ENCODE data around the gene SLC30A1.

DNA sequence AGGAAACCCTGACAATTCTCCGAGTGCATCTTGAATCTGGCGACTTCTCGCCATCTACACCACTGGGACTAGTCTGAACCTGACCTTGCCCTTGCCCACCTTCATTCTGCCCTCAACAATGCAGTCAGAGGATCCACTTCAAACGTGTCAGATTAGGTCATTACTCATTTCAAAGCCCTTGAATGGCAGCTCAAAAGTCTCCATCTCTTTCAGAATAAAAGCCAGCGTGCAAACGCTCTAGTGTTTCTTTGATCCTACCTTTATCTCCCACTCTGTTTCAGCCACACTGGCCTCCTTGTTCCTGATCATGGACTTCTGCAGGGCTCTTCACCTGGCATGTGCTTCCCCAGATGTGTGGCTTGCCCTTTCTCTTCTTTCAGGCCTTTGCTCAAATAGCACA, 31.3 kb downstream of the SLC30A1 start:
- TF ChIP-seq RAD21 (IDR thresholded peaks at IDR 0.05; ENCODE audit: low read depth) (no peak), CEBPB (IDR thresholded peaks at IDR 0.05) (no peak), NFIC (IDR thresholded peaks at IDR 0.05) (no peak), TEAD4 (IDR thresholded peaks at IDR 0.05) (no peak), EP300 (IDR thresholded peaks at IDR 0.05; ENCODE audit: borderline replicate concordance) (no peak), TAF1 (IDR thresholded peaks at IDR 0.05; ENCODE audit: low read depth) (no peak), CREB1 (IDR thresholded peaks at IDR 0.05; ENCODE audit: low read depth) (no peak)
- TF ChIP-seq, protein P1, sequence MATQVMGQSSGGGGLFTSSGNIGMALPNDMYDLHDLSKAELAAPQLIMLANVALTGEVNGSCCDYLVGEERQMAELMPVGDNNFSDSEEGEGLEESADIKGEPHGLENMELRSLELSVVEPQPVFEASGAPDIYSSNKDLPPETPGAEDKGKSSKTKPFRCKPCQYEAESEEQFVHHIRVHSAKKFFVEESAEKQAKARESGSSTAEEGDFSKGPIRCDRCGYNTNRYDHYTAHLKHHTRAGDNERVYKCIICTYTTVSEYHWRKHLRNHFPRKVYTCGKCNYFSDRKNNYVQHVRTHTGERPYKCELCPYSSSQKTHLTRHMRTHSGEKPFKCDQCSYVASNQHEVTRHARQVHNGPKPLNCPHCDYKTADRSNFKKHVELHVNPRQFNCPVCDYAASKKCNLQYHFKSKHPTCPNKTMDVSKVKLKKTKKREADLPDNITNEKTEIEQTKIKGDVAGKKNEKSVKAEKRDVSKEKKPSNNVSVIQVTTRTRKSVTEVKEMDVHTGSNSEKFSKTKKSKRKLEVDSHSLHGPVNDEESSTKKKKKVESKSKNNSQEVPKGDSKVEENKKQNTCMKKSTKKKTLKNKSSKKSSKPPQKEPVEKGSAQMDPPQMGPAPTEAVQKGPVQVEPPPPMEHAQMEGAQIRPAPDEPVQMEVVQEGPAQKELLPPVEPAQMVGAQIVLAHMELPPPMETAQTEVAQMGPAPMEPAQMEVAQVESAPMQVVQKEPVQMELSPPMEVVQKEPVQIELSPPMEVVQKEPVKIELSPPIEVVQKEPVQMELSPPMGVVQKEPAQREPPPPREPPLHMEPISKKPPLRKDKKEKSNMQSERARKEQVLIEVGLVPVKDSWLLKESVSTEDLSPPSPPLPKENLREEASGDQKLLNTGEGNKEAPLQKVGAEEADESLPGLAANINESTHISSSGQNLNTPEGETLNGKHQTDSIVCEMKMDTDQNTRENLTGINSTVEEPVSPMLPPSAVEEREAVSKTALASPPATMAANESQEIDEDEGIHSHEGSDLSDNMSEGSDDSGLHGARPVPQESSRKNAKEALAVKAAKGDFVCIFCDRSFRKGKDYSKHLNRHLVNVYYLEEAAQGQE (IDR thresholded peaks at IDR 0.05; ENCODE audit: low read depth): no peak
- TF ChIP-seq, protein P2, sequence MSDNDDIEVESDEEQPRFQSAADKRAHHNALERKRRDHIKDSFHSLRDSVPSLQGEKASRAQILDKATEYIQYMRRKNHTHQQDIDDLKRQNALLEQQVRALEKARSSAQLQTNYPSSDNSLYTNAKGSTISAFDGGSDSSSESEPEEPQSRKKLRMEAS (IDR thresholded peaks at IDR 0.05): no peak
- TF ChIP-seq, protein P3, sequence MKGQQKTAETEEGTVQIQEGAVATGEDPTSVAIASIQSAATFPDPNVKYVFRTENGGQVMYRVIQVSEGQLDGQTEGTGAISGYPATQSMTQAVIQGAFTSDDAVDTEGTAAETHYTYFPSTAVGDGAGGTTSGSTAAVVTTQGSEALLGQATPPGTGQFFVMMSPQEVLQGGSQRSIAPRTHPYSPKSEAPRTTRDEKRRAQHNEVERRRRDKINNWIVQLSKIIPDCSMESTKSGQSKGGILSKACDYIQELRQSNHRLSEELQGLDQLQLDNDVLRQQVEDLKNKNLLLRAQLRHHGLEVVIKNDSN (IDR thresholded peaks at IDR 0.05): no peak

All from Ishikawa (cell line).